GM20000 (cell line): ENCODE data around the gene ATAD2B.

ENCODE experiments used
- DNase-seq: peaks from one replicate; pipeline ENCODE4 v3.0.0; 2012; ENCODE audit warnings: low spot score
- CTCF ChIP-seq: IDR thresholded peaks from 2 replicates; pipeline ENCODE4 v1.5.1; 2012; ENCODE audit warnings: mild to moderate bottlenecking, control low read depth; ENCODE audit errors: extremely low read depth, missing control alignments

The ATAD2B gene

GRCh38 chr2:23718931-23719700 lies 207.8 kb downstream of the ATAD2B start:
- TF ChIP-seq CTCF, result no peak
- no peak for DNase-seq

DNA sequence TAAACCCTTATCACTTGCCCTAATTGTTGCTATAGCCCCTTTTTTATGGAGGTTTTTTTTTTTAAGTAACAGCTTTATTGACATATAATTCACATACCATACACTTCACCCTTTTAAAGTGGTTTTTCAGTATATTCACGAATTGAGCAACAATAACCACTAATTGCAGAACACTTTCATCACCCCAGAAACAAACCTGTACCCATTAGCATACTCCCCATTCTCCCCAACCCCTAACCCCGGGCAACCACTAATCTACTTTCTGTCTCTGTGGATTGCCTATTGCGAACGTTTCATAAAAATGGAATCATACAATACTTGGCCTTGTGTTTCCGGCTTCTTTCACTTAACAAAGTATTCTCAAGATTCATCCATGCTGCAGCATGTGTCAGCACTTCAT lies 213.6 kb downstream of the ATAD2B start:
- TF ChIP-seq CTCF, result no peak
- no peak for DNase-seq

DNA sequence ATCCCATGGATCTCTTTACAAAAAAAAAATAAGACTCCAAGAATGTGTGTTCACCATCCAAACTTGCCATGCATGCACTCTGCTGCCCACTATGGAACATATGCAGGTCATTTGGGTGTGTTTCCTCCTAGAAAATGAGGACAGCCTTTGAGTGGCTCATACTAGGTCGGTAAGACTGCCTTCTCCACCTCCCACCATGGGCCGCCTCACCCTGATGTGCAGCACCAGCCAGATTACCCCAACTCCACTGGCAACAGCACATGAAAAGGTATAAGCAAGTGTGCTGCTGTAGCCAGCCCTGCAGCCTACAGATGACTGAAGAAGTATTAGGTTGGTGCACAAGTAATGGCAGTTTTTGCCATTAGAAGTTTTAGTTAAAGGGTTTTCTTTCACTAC lies 214.2 kb downstream of the ATAD2B start:
- DNase-seq, result no peak
- TF ChIP-seq CTCF, result no peak

GRCh38 chr2:23711979-23712755 lies 214.8 kb downstream of the ATAD2B start:
- TF ChIP-seq CTCF, result no peak
- DNase-seq, result no peak

- DNase-seq, result no peak
- TF ChIP-seq CTCF, result no peak
Measured at GRCh38 chr2:23709311-23709710, 217.6 kb downstream of the ATAD2B start.

- DNase-seq, result no peak
- no peak for TF ChIP-seq CTCF
Measured at GRCh38 chr2:23708771-23709170, 218.2 kb downstream of the ATAD2B start.

- DNase-seq, result no peak
Measured at GRCh38 chr2:23707096-23707495, 219.8 kb downstream of the ATAD2B start.

More at GRCh38 chr2:23707096-23707495, 219.8 kb downstream of the ATAD2B start:
- no peak for TF ChIP-seq CTCF
